Right ventricle myocardium superior (tissue), 1 donor: ENCODE data around the gene SP140L. TPM values are rescaled to one million over a fixed set of nuclear protein-coding genes. Genes with fewer than 3 reads are reported as not detected.
"Not testable (repeated sequence)": the region's sequence is repeated elsewhere in the genome, so short reads cannot be mapped to it uniquely, and the experiment has no call there.

Experiments used
- ATAC-seq: fragments of 200-7000 bp; cut with Tn5 transposase; one replicate; pipeline ENCODE4 v1.9.1; 2020; ENCODE audit warnings: mild to moderate bottlenecking; ENCODE audit not compliant: poor library complexity
- DNase-seq: peaks from one replicate; pipeline ENCODE4 v3.0.0-alpha.2; 2020
- intact Hi-C: fragments of 100-400 bp; cut with DNase I; formaldehyde crosslinking; loops from one replicate; pipeline ENCODE4 v1.11.2; 2022
- total RNA-seq: library from RNA; stranded (reverse); fragmentation: NEBNext Ultra II Directional; extraction: Animal tissue kit (Norgen Biotek cat#: 25700); gene quantifications from one replicate; pipeline ENCODE4 v1.2.1, GENCODE V29; 2021
- donor health status: DM: no; HTN: yes; CAD: no; lungs with severe emphysema.

Gene SP140L
- total RNA-seq, 1 donor from 2014 or later = 5.5 TPM

DNA sequence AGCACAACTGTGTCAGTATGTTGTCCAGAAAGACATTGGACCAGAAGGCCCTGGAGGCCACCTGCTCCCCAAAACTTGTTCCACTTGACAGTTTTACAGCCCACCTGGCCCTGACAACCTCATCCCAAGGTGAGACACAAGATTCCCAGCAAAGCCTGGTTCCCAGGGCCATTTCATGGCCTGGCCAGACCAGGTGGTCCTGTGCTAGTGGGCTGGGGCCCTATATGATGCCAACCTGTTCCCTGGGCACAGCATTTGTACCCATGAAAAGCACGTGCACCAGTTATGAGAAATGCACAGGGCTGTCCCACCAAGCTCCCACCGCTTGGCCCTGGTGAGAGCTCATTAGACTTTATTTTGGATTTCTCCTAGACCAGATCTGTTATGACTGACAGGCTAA, 6.0 kb upstream of the SP140L start:
- no peak for ATAC-seq
- intact Hi-C loops = no loop called here

GRCh38 chr2:230322561-230323384, 4.2 kb upstream of the SP140L start:
- DNase-seq (no peak), ATAC-seq (no peak)
- intact Hi-C loops = no loop called here

More for the DNA sequence above, 6.0 kb upstream of the SP140L start:
- no peak for DNase-seq

GRCh38 chr2:230323385-230324106, 3.4 kb upstream of the SP140L start:
- DNase-seq (no peak), ATAC-seq (no peak)
- intact Hi-C loops = no loop called here

DNA sequence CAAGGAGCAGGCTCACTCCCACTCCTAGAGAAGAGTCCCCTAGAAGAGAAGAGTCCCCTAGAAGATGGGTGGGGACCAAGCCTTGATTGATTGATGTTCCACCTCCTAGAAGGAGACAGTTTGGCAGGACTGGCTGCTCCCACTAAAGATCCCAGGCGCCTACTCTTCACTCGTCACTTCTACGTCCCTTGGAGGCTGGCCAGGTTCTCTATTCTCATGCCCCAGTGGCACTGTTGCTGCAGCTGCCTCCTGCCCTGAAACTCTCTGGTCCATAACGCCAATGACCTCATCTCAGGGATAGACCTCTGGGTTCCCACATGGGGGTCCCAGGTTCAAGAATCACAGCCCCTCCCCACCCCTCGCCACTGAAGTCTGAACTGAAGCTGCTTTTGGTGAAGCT, 2.5 kb upstream of the SP140L start:
- intact Hi-C loops = no loop called here
- DNase-seq = no peak

DNA sequence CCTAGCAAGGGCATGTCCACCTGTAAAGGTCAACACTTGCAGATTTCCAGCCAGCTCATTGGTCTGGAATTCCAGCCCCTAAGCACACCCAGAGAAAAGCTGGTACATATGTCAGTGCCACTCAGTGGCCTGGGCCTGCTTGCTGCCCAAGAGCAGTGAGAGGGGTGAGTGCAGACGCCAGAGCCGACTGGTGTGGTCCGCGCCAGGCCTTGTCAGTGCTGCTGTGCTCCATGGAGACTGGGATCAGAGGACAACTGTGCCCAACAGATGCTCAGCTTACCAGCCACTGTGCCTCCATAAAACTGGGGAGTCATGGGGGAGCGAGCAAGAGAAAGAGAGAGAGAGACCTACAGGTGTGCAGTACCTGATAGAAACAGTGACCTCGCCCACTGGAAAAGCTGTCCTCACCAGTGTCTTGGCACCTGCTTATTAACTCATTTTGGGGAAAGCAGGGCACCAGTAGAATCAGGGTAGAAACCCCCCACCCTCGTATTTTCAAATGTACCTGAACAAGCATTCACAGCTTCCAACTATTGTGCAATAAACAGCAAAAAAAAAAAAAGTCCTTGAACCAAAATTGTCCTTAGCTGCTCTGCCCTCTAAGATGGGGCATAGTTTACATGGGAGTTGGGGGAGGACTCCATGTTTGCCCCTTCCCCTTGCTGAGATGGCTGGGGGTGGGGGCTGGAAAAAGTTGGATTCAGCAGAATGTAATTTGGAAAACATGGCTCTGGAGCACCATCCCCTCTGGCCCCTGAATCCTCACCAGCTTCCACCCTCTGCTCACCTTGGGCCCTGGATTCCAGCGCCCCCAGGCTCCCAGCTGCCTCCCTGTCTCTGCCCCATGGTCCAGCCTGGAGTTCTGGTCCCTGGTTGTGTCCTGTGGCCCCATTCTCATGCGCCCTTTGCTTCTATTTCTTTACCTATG, 1.4 kb upstream of the SP140L start:
- intact Hi-C loops = no loop called here
- ATAC-seq (no peak), DNase-seq (no peak)

More for the DNA sequence above, 2.5 kb upstream of the SP140L start:
- no peak for ATAC-seq

DNA sequence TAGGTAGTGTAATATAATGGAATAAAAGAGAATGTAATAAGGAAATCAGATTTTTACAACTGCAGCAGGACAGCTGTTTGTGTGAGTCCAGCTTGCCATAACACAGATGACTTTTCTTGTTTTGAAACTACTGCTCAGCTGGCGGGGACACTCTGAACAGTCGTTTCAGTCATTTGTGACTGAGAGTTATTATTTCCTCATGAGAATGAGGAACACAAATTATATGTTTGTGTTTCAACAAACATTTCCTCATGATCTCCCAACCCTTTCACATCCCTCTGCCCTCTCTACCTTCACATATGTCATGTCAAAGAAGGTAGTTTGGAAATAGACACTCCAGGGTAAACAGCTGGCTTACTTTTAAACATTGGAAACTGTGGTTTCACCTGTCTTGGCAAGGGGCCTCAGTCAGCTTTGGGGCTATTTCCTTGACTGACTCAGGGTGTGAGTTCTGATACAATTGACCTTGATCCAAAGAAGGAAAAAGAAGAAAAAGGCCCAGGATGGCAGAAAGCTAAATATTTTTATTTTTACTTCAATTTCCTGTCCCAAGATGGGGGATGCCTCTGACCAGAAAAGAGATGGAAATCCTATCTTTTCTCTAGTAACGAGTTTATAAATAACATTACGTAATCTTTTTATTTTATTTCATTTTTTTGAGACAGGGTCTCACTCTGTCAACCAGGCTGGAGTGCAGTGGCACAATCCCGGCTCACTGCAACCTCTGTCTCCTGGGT, 593 bp downstream of the SP140L start:
- no peak for DNase-seq
- peak; percentile 33 for ATAC-seq
- intact Hi-C loops = no loop called here

GRCh38 chr2:230328155-230328458, 1.1 kb downstream of the SP140L start:
- DNase-seq (no peak), ATAC-seq (no peak)
- intact Hi-C loops = no loop called here

- ATAC-seq = no peak
- DNase-seq = no peak
- intact Hi-C loops = no loop called here
Measured at GRCh38 chr2:230329946-230330605, 3.1 kb downstream of the SP140L start.

DNA sequence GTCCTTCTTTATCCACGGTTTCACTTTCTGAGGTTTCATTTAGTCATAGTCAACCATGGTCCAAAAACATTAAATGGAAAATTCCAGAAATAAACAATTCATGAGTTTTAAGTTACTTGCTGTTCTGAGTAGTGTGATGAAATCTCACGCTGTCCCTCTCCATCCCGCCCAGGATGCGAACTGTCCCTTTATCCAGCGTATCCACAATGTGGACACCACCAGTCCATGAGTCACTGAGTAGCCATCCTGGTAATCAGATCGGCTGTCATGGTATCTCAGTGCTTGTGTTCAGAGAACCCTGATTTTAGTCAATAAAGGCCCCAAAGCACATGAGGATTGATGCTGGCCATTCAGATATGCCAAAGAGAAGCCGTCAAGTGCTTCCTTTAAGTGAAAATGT, 3.7 kb downstream of the SP140L start:
- no peak for ATAC-seq
- intact Hi-C loops = no loop called here
- no peak for DNase-seq

DNA sequence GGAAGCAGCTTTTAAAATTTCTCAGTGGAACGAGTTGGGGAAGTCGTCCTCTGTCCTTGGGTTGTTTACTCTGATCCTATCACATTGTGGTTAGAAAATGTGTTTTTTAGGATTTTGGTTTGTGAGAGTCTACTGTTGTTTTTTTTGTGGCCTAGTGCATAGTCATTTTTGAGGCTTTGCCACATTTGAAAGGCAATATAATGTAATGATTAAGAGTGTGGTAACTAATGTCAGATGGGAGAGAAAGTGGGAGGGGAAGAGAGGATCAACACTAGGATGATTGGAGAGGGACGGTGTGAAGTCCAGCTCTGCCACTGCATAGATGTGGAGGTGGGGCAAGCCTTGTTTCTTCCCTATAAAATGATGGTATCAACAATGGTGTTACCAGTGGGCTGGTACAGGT, 8.5 kb downstream of the SP140L start:
- ATAC-seq = no peak
- intact Hi-C loops = no loop called here
- DNase-seq = no peak

DNA sequence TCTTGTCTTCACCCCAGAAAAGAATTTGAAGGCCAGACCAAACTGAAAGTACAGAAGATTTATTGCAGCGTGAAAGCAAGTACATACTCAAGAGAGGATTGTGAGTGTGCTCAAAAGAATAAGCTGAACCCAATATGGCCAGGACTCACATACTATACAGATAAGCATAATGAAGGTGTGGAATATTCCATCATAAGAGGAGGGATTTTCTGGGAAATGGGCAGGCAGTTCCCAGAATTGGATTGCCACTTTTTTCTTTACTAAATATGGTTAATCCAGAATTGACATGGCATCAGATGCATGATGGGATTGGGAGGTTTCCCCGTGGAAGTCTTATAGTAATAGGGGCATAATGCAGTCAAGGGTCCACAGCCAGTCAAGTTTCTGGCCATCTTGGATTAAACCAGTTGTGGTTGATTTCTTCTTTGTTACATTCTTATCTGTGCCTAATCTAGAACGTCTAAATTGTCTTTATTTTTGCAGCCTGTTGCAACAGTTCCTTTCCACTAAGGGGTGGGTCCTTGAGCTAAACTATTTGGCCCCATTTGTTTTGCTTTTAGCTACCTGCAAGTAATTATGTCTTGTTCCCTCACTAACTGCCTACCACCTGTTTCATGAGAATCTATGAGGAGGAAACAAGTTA, 9.0 kb downstream of the SP140L start:
- no peak for ATAC-seq
- DNase-seq = no peak
- intact Hi-C loops = no loop called here

DNA sequence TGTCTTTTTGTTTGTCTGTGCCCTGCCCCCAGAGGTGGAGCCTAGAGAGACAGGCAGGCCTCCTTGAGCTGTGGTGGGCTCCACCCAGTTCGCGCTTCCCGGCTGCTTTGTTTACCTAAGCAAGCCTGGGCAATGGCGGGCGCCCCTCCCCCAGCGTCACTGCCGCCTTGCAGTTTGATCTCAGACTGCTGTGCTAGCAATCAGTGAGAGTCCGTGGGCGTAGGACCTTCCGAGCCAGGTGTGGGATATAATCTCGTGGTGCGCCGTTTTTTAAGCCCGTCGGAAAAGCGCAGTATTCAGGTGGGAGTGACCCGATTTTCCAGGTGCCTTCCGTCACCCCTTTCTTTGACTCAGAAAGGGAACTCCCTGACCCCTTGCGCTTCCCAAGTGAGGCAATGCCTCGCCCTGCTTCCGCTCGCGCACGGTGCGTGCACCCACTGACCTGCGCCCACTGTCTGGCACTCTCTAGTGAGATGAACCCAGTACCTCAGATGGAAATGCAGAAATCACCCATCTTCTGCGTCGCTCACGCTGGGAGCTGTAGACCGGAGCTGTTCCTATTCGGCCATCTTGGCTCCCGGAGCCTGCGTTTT, 15.0 kb downstream of the SP140L start:
- DNase-seq, intact Hi-C loops, ATAC-seq: not testable (repeated sequence)

- ATAC-seq, intact Hi-C loops, DNase-seq: not testable (repeated sequence)
Measured at GRCh38 chr2:230343041-230343624, 16.1 kb downstream of the SP140L start.

- intact Hi-C loops = no loop called here
- ATAC-seq (no peak), DNase-seq (no peak)
Measured at GRCh38 chr2:230343747-230344146, 16.8 kb downstream of the SP140L start.

GRCh38 chr2:230346465-230346864, 19.5 kb downstream of the SP140L start:
- DNase-seq (no peak), ATAC-seq (no peak)
- intact Hi-C loops = no loop called here

DNA sequence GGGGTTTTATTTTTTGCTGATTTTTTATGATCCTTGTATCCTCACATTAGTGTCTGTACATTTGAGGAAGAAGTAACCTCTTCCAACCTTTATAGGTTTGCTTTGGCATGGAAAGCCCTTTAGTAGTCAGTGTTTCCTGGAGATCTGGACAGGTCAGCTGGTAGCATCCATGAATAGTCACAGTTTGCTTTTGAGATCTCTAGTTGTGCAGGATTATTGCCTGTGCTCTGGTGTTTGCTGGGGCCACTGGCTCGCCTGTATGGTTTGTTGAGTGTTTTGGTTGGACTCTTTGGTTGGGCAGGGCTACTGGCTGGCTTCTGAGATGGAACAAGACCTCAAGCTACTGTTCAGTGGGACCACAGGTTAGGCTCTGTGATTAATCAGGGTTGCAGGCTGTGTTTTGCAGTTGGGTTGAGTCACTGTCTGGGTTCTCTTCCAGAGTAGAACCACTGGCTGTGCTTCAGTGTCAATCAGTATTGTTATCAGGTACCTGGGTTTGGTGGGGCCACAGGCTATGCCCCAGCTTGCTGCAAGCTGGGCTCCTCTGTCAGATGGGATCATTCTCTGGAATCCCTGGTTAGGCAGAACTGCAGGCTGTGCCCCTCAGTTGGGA, 20.0 kb downstream of the SP140L start:
- intact Hi-C loops = no loop called here
- no peak for ATAC-seq

More for the DNA sequence above, 20.0 kb downstream of the SP140L start:
- DNase-seq = no peak
